ENCODE measurements around the gene PGBD1. TPM values are rescaled to one million over a fixed set of nuclear protein-coding genes. Genes with fewer than 3 reads are reported as not detected.

The PGBD1 gene
- total RNA-seq = 2.4 TPM
- long read RNA-seq, partial matches to known transcripts = 3 of 7 reads
- long read RNA-seq, other reads (novel, unspliced or antisense) = 1 of 7 reads

- Histone ChIP-seq H3K27me3 (ENCODE audit: low read depth) (no peaks in the 10 kb centered on the region), H3K36me3 (peaks cover 37% of the 10 kb centered on the region), H3K4me1 (peaks cover 21% of the 10 kb centered on the region), H3K27ac (replicated peaks) (peak within 1 kb of the TSS; percentile 67), H3K4me3 (peak within 1 kb of the TSS; percentile 86), H3K9me3 (replicated peaks) (peaks cover 9% of the 10 kb centered on the region)
- intact Hi-C loops (cut with micrococcal nuclease) = no loop called here
- peak; percentile 83 for DNase-seq
- no peak for TF ChIP-seq CTCF (IDR thresholded peaks at IDR 0.05; ENCODE audit: borderline replicate concordance)
Measured at GRCh38 chr6:28281288-28282064, at the start of gene PGBD1. Gene PGBD1 (plus strand): TSS chr6:28281572. CDS start chr6:28283814, 2,242 bp downstream.

GRCh38 chr6:28232785-28233184 is 48.6 kb upstream of the PGBD1 start:
- intact Hi-C loops (cut with micrococcal nuclease) = no loop called here
- H3K9me3 ChIP-seq (replicated peaks) = no peaks in the 10 kb centered on the region
- H3K4me3 ChIP-seq = no peak overlapping the region
- no peaks in the 10 kb centered on the region for H3K4me1 ChIP-seq
- TF ChIP-seq CTCF (IDR thresholded peaks at IDR 0.05; ENCODE audit: borderline replicate concordance) = no peak
- H3K27me3 ChIP-seq (ENCODE audit: low read depth) = no peaks in the 10 kb centered on the region
- peaks cover 64% of the 10 kb centered on the region for H3K36me3 ChIP-seq
- DNase-seq = no peak
- no peak overlapping the region for H3K27ac ChIP-seq (replicated peaks)

- Histone ChIP-seq H3K27me3 (ENCODE audit: low read depth) (no peaks in the 10 kb centered on the region), H3K4me1 (no peaks in the 10 kb centered on the region), H3K4me3 (no peak overlapping the region), H3K9me3 (replicated peaks) (no peaks in the 10 kb centered on the region), H3K27ac (replicated peaks) (no peak overlapping the region), H3K36me3 (peaks cover 37% of the 10 kb centered on the region)
- intact Hi-C loops (cut with micrococcal nuclease) = no loop called here
- DNase-seq = no peak
- TF ChIP-seq CTCF (IDR thresholded peaks at IDR 0.05; ENCODE audit: borderline replicate concordance) = no peak
Measured at GRCh38 chr6:28235912-28236452, 45.4 kb upstream of the PGBD1 start.

- H3K4me1 ChIP-seq = no peaks in the 10 kb centered on the region
- H3K27ac ChIP-seq (replicated peaks) = no peak overlapping the region
- H3K9me3 ChIP-seq (replicated peaks) = no peaks in the 10 kb centered on the region
- peaks cover 14% of the 10 kb centered on the region for H3K36me3 ChIP-seq
- H3K27me3 ChIP-seq (ENCODE audit: low read depth) = no peaks in the 10 kb centered on the region
- no peak for TF ChIP-seq CTCF (IDR thresholded peaks at IDR 0.05; ENCODE audit: borderline replicate concordance)
- no peak for DNase-seq
- H3K4me3 ChIP-seq = no peak overlapping the region
- intact Hi-C loops (cut with micrococcal nuclease) = no loop called here
Measured at GRCh38 chr6:28239636-28240035, 41.7 kb upstream of the PGBD1 start.

- no peak overlapping the region for H3K4me3 ChIP-seq
- H3K27ac ChIP-seq (replicated peaks) = no peak overlapping the region
- H3K27me3 ChIP-seq (ENCODE audit: low read depth) = no peaks in the 10 kb centered on the region
- no peak for TF ChIP-seq CTCF (IDR thresholded peaks at IDR 0.05; ENCODE audit: borderline replicate concordance)
- intact Hi-C loops (cut with micrococcal nuclease) = no loop called here
- peaks cover 22% of the 10 kb centered on the region for H3K36me3 ChIP-seq
- no peak for DNase-seq
- H3K4me1 ChIP-seq = no peaks in the 10 kb centered on the region
- no peaks in the 10 kb centered on the region for H3K9me3 ChIP-seq (replicated peaks)
Measured at GRCh38 chr6:28240471-28240870, 40.9 kb upstream of the PGBD1 start.

Data from left ventricle myocardium inferior (tissue), 1 donor.